Measurements from ENCODE around the gene PLA1A. TPM values are rescaled to one million over a fixed set of nuclear protein-coding genes. Genes with fewer than 3 reads are reported as not detected.
A peak's percentile ranks its signal among the peaks of the same experiment; 100 is the strongest.
"Not testable (repeated sequence)": the region's sequence is repeated elsewhere in the genome, so short reads cannot be mapped to it uniquely, and the experiment has no call there.

The PLA1A gene, protein sequence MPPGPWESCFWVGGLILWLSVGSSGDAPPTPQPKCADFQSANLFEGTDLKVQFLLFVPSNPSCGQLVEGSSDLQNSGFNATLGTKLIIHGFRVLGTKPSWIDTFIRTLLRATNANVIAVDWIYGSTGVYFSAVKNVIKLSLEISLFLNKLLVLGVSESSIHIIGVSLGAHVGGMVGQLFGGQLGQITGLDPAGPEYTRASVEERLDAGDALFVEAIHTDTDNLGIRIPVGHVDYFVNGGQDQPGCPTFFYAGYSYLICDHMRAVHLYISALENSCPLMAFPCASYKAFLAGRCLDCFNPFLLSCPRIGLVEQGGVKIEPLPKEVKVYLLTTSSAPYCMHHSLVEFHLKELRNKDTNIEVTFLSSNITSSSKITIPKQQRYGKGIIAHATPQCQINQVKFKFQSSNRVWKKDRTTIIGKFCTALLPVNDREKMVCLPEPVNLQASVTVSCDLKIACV
- total RNA-seq = 1 to 10 TPM in 1 of 4 donors, under 1 TPM in 2, not detected in 1; 0.70 to 4.1 (median 0.85) TPM

GRCh38 chr3:119597548-119598288, at the start of gene PLA1A:
PLA1A (plus strand) TSS chr3:119597885; CDS start chr3:119597914, 29 bp downstream.
- Histone ChIP-seq H3K27ac (peak within 1 kb of the TSS in 1 of 4 donors; percentile 13), H3K27me3 (no peaks in the 10 kb centered on the region), H3K4me3 (no peak within 1 kb of the TSS), H3K9me3 (no peaks in the 10 kb centered on the region), H3K4me1 (peaks cover 0 to 5% (median 0%) of the 10 kb centered on the region in 4 donors), H3K36me3 (no peaks in the 10 kb centered on the region)
- TF ChIP-seq POLR2A (IDR thresholded peaks at IDR 0.05) = no peak
- no peak for TF ChIP-seq CTCF (IDR thresholded peaks at IDR 0.05)
- DNase-seq = no peak

DNA sequence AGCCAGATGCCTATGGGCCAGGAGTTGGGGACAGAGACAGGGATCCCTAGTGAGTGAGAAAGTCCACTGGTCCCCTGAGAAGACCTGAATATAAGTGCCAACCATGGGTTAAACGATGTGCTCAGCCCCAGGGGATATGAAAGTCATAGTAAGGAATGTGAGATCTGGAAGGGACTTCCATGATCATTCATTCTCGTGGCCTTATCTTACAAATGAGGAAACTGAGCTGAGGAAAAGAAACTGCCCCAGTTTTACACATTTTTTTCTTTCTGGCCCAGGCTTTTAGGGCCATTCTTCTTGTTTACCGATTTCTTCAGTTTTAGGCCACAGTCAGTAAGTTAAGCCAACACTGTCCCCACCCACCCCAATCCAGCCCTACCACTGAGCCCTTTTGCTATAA, 49.3 kb upstream of the PLA1A start:
- no peaks in the 10 kb centered on the region for H3K4me1 ChIP-seq

GRCh38 chr3:119550192-119550910, 47.3 kb upstream of the PLA1A start:
- no peak for DNase-seq
- Histone ChIP-seq H3K27ac (no peak overlapping the region), H3K27me3 (no peaks in the 10 kb centered on the region), H3K9me3 (no peaks in the 10 kb centered on the region), H3K4me3 (no peak overlapping the region), H3K4me1 (peaks cover 0 to 1% (median 0%) of the 10 kb centered on the region in 4 donors), H3K36me3 (no peaks in the 10 kb centered on the region)
- no peak for TF ChIP-seq POLR2A (IDR thresholded peaks at IDR 0.05)
- no peak for TF ChIP-seq CTCF (IDR thresholded peaks at IDR 0.05)

More for the DNA sequence above, 49.3 kb upstream of the PLA1A start:
- Histone ChIP-seq H3K4me3 (no peak overlapping the region), H3K9me3 (no peaks in the 10 kb centered on the region), H3K27ac (no peak overlapping the region), H3K36me3 (no peaks in the 10 kb centered on the region), H3K27me3 (no peaks in the 10 kb centered on the region)
- no peak for DNase-seq
- no peak for TF ChIP-seq POLR2A (IDR thresholded peaks at IDR 0.05)
- no peak for TF ChIP-seq CTCF (IDR thresholded peaks at IDR 0.05)

DNA sequence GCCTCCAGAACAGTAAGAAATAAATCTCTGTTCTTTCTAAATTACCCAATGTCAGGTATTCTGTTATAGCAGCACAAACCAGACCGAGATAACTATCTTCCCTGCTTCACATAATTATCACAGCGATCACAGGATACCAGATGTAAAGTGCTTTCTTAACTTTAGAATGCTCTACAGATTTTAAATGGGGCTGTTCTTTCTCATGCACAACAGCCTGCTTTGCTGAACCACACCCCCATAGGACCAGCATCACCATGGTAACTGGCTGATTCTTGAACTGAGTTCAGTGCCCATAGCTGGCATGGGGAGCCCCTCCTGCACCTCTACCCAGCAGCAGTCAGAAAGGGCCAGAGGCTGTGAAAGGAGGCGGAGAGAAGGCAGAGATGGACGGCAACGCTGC, 46.1 kb upstream of the PLA1A start:
- Histone ChIP-seq H3K4me1 (peaks cover 0 to 4% (median 0%) of the 10 kb centered on the region in 4 donors), H3K4me3 (no peak overlapping the region), H3K9me3 (no peaks in the 10 kb centered on the region), H3K27ac (no peak overlapping the region), H3K27me3 (no peaks in the 10 kb centered on the region), H3K36me3 (no peaks in the 10 kb centered on the region)
- DNase-seq = no peak
- TF ChIP-seq CTCF (IDR thresholded peaks at IDR 0.05) (no peak), POLR2A (IDR thresholded peaks at IDR 0.05) (no peak)

- not testable (repeated sequence) for H3K4me1 ChIP-seq, H3K27me3 ChIP-seq, H3K27ac ChIP-seq, H3K36me3 ChIP-seq, H3K9me3 ChIP-seq, H3K4me3 ChIP-seq, DNase-seq
Measured at GRCh38 chr3:119552928-119553327, 44.8 kb upstream of the PLA1A start.

All from Peyer's patch (tissue), 4 donors.